Mesendoderm (in vitro differentiated cells): ENCODE data around the gene HDAC4.
A peak's percentile ranks its signal among the peaks of the same experiment; 100 is the strongest.

Source experiments
- DNase-seq: peaks from one replicate; pipeline ENCODE4 v3.0.0; 2013
- H2AK5ac ChIP-seq: 2 replicates; pipeline ENCODE4 v1.6.1; 2013; ENCODE audit warnings: low read length, inconsistent platforms
- H2BK120ac ChIP-seq: 2 replicates; pipeline ENCODE4 v1.6.1; 2013; ENCODE audit warnings: low read depth, mild to moderate bottlenecking, low read length, moderate library complexity, mixed read lengths
- H2BK15ac ChIP-seq: replicated peaks from 2 replicates; pipeline ENCODE4 v1.6.1; 2013; ENCODE audit warnings: low read depth, mild to moderate bottlenecking, moderate library complexity
- H2BK5ac ChIP-seq: 2 replicates; pipeline ENCODE4 v1.6.1; 2013; ENCODE audit warnings: low read length, inconsistent platforms
- H3K18ac ChIP-seq: 2 replicates; pipeline ENCODE4 v1.6.1; 2013; ENCODE audit warnings: mild to moderate bottlenecking, low read length, mixed read lengths
- H3K23ac ChIP-seq: one replicate; pipeline ENCODE4 v1.6.1; 2013; ENCODE audit warnings: low read length
- H3K27ac ChIP-seq: 2 replicates; pipeline ENCODE4 v1.5.1; 2013; ENCODE audit warnings: low read depth, mild to moderate bottlenecking, inconsistent platforms, low read length, moderate library complexity
- H3K27me3 ChIP-seq: 2 replicates; pipeline ENCODE4 v1.6.1; 2013; ENCODE audit warnings: low read length, control low read depth, mild to moderate bottlenecking, inconsistent platforms; ENCODE audit not compliant: insufficient read depth, poor library complexity
- H3K36me3 ChIP-seq: 2 replicates; pipeline ENCODE4 v1.6.1; 2013; ENCODE audit warnings: low read length, inconsistent platforms; ENCODE audit not compliant: control insufficient read depth, insufficient read depth
- H3K4ac ChIP-seq: one replicate; pipeline ENCODE4 v1.6.1; 2013; ENCODE audit warnings: low read depth, mild to moderate bottlenecking, low read length, moderate library complexity
- H3K4me1 ChIP-seq: 2 replicates; pipeline ENCODE4 v1.6.1; 2013; ENCODE audit warnings: low read depth, low read length, inconsistent platforms; ENCODE audit not compliant: control insufficient read depth
- H3K4me2 ChIP-seq: 2 replicates; pipeline ENCODE4 v1.6.1; 2013; ENCODE audit warnings: low read length
- H3K4me3 ChIP-seq: 2 replicates; pipeline ENCODE4 v1.5.1; 2013; ENCODE audit warnings: mild to moderate bottlenecking, low read length
- H3K56ac ChIP-seq: one replicate; pipeline ENCODE4 v1.6.1; 2013; ENCODE audit warnings: low read length
- H3K79me1 ChIP-seq: 2 replicates; pipeline ENCODE4 v1.6.1; 2013; ENCODE audit warnings: low read length, inconsistent platforms
- H3K79me2 ChIP-seq: 2 replicates; pipeline ENCODE4 v1.6.1; 2013; ENCODE audit warnings: mild to moderate bottlenecking, low read length; ENCODE audit not compliant: control insufficient read depth, insufficient read depth
- H3K9ac ChIP-seq: 2 replicates; pipeline ENCODE4 v1.6.1; 2013; ENCODE audit warnings: low read length, inconsistent platforms
- H4K5ac ChIP-seq: one replicate; pipeline ENCODE4 v1.6.1; 2013; ENCODE audit warnings: low read length
- H4K8ac ChIP-seq: one replicate; pipeline ENCODE4 v1.6.1; 2013; ENCODE audit warnings: low read depth, mild to moderate bottlenecking, control low read depth, low read length, moderate library complexity
- whole genome bisulfite sequencing: extraction: QIAGEN DNeasy Blood & Tissue Kit; methylation state at CpG from one replicate; pipeline ENCODE4 v1.1.7; 2013; ENCODE audit warnings: low lambda C conversion rate, missing lambda C conversion rate; ENCODE audit not compliant: insufficient coverage; ENCODE audit errors: extremely low coverage; 5-methylcytosine and 5-hydroxymethylcytosine counted together

The HDAC4 gene

GRCh38 chr2:239114119-239114581 lies 286.7 kb downstream of the HDAC4 start:
- no peak overlapping the region for H3K23ac ChIP-seq
- no peak overlapping the region for H3K9ac ChIP-seq
- no peaks in the 10 kb centered on the region for H3K4me1 ChIP-seq
- H3K56ac ChIP-seq, result peak overlapping the region; percentile 34
- DNase-seq, result peak; percentile 45
- no peak overlapping the region for H3K4me3 ChIP-seq
- no peak overlapping the region for H2BK15ac ChIP-seq
- H3K79me2 ChIP-seq, result no peaks in the 10 kb centered on the region
- no peak overlapping the region for H3K4ac ChIP-seq
- H3K18ac ChIP-seq, result no peak overlapping the region
- no peak overlapping the region for H2AK5ac ChIP-seq
- no peaks in the 10 kb centered on the region for H3K79me1 ChIP-seq
- H4K8ac ChIP-seq, result no peak overlapping the region
- WGBS, result no CpG with 5 or more reads among the region's 9 CpGs
- no peaks in the 10 kb centered on the region for H3K27me3 ChIP-seq
- no peaks in the 10 kb centered on the region for H3K36me3 ChIP-seq
- no peak overlapping the region for H3K27ac ChIP-seq
- no peak overlapping the region for H4K5ac ChIP-seq
- no peak overlapping the region for H3K4me2 ChIP-seq
- no peak overlapping the region for H2BK120ac ChIP-seq
- H2BK5ac ChIP-seq, result no peak overlapping the region

GRCh38 chr2:239113615-239114014 lies 287.2 kb downstream of the HDAC4 start:
- no peak overlapping the region for H3K27ac ChIP-seq
- no peak overlapping the region for H2BK15ac ChIP-seq
- H2AK5ac ChIP-seq, result no peak overlapping the region
- H3K27me3 ChIP-seq, result no peaks in the 10 kb centered on the region
- no peaks in the 10 kb centered on the region for H3K79me2 ChIP-seq
- no peak overlapping the region for H2BK120ac ChIP-seq
- H4K5ac ChIP-seq, result no peak overlapping the region
- no peak overlapping the region for H3K18ac ChIP-seq
- H4K8ac ChIP-seq, result no peak overlapping the region
- DNase-seq, result no peak
- WGBS, result no CpG with 5 or more reads among the region's 8 CpGs
- H3K9ac ChIP-seq, result no peak overlapping the region
- no peak overlapping the region for H3K4me3 ChIP-seq
- no peaks in the 10 kb centered on the region for H3K4me1 ChIP-seq
- no peaks in the 10 kb centered on the region for H3K36me3 ChIP-seq
- H2BK5ac ChIP-seq, result no peak overlapping the region
- no peak overlapping the region for H3K4ac ChIP-seq
- no peaks in the 10 kb centered on the region for H3K79me1 ChIP-seq
- H3K56ac ChIP-seq, result peak overlapping the region; percentile 34
- H3K23ac ChIP-seq, result no peak overlapping the region
- H3K4me2 ChIP-seq, result no peak overlapping the region

GRCh38 chr2:239113171-239113570 lies 287.6 kb downstream of the HDAC4 start:
- no peaks in the 10 kb centered on the region for H3K79me2 ChIP-seq
- H4K5ac ChIP-seq, result no peak overlapping the region
- H3K18ac ChIP-seq, result no peak overlapping the region
- H3K4me3 ChIP-seq, result no peak overlapping the region
- H3K4ac ChIP-seq, result no peak overlapping the region
- WGBS, result no CpG with 5 or more reads among the region's 12 CpGs
- H3K56ac ChIP-seq, result no peak overlapping the region
- no peaks in the 10 kb centered on the region for H3K4me1 ChIP-seq
- no peaks in the 10 kb centered on the region for H3K27me3 ChIP-seq
- no peak overlapping the region for H2BK120ac ChIP-seq
- H3K27ac ChIP-seq, result no peak overlapping the region
- H3K4me2 ChIP-seq, result no peak overlapping the region
- no peaks in the 10 kb centered on the region for H3K36me3 ChIP-seq
- no peak overlapping the region for H2BK15ac ChIP-seq
- no peak overlapping the region for H3K9ac ChIP-seq
- no peaks in the 10 kb centered on the region for H3K79me1 ChIP-seq
- no peak for DNase-seq
- H4K8ac ChIP-seq, result no peak overlapping the region
- H3K23ac ChIP-seq, result no peak overlapping the region
- no peak overlapping the region for H2BK5ac ChIP-seq
- no peak overlapping the region for H2AK5ac ChIP-seq

GRCh38 chr2:239112127-239112774 lies 288.6 kb downstream of the HDAC4 start:
- H2BK5ac ChIP-seq, result no peak overlapping the region
- no peak overlapping the region for H3K4me3 ChIP-seq
- no peak overlapping the region for H3K4me2 ChIP-seq
- H3K27me3 ChIP-seq, result no peaks in the 10 kb centered on the region
- H4K8ac ChIP-seq, result no peak overlapping the region
- H2AK5ac ChIP-seq, result no peak overlapping the region
- H3K4me1 ChIP-seq, result no peaks in the 10 kb centered on the region
- H2BK15ac ChIP-seq, result no peak overlapping the region
- H3K56ac ChIP-seq, result no peak overlapping the region
- H3K4ac ChIP-seq, result no peak overlapping the region
- no peak overlapping the region for H3K18ac ChIP-seq
- H4K5ac ChIP-seq, result no peak overlapping the region
- H3K79me1 ChIP-seq, result no peaks in the 10 kb centered on the region
- no peak overlapping the region for H3K23ac ChIP-seq
- no peaks in the 10 kb centered on the region for H3K79me2 ChIP-seq
- H2BK120ac ChIP-seq, result no peak overlapping the region
- no peak overlapping the region for H3K27ac ChIP-seq
- WGBS, result no CpG with 5 or more reads among the region's 14 CpGs
- DNase-seq, result no peak
- no peaks in the 10 kb centered on the region for H3K36me3 ChIP-seq
- H3K9ac ChIP-seq, result no peak overlapping the region

- Histone ChIP-seq H3K23ac (no peak overlapping the region), H3K4me3 (no peak overlapping the region), H3K27ac (no peak overlapping the region), H3K4me1 (no peaks in the 10 kb centered on the region), H3K79me2 (no peaks in the 10 kb centered on the region), H3K36me3 (no peaks in the 10 kb centered on the region), H4K8ac (no peak overlapping the region), H3K9ac (no peak overlapping the region), H3K27me3 (no peaks in the 10 kb centered on the region), H2AK5ac (no peak overlapping the region), H4K5ac (no peak overlapping the region), H2BK15ac (no peak overlapping the region), H2BK120ac (no peak overlapping the region), H3K56ac (no peak overlapping the region), H3K4me2 (no peak overlapping the region), H3K4ac (no peak overlapping the region), H3K18ac (no peak overlapping the region), H3K79me1 (no peaks in the 10 kb centered on the region), H2BK5ac (no peak overlapping the region)
- no peak for DNase-seq
- WGBS, result no CpG with 5 or more reads among the region's 36 CpGs
These were observed 289.3 kb downstream of the HDAC4 start for GRCh38 chr2:239111401-239112100.
